SK-N-SH (cell line): ENCODE data around the gene MBNL1. TPM values are rescaled to one million over a fixed set of nuclear protein-coding genes. Genes with fewer than 3 reads are reported as not detected.

ENCODE experiments used
- CTCF ChIA-PET: fragments of 300-600, 350-600 bp; formaldehyde crosslinking; extraction: SDS; loops from one replicate; lab custom pipeline; 2021; lab: Yijun Ruan, JAX
- POLR2A ChIA-PET: fragments of 350-600 bp; sonication (Branson Sonifier 250); formaldehyde crosslinking; extraction: SDS; loops from one replicate; lab custom pipeline; 2020; ENCODE audit warnings: antibody characterized with exemption, inconsistent platforms; lab: Yijun Ruan, JAX
- DNase-seq: peaks from one replicate; pipeline ENCODE4 v3.0.0; 2012
- H2AFZ ChIP-seq: fragments of 200-600 bp; sonication (generic); 2 replicates; pipeline ENCODE4 v1.8.1; 2016; ENCODE audit warnings: antibody characterized with exemption, mild to moderate bottlenecking, low read depth
- H3F3A ChIP-seq: fragments of 200-600 bp; sonication (generic); replicated peaks from 2 replicates; pipeline ENCODE3; 2016; ENCODE audit warnings: antibody characterized with exemption, mild to moderate bottlenecking; ENCODE audit not compliant: insufficient read depth
- H3K27ac ChIP-seq, 2 experiments: fragments of 200-500 bp in 1 of 2; fragments of 200-600 bp in 1 of 2; sonication (Bioruptor generic) in 1 of 2; sonication (generic), shearing (Covaris generic) in 1 of 2; 2 replicates each; pipeline versions ENCODE4 v1.5.1 to v1.6.1; 2014 to 2016; ENCODE audit warnings: low read depth in 2 of 2, inconsistent platforms in 1 of 2, low read length in 1 of 2, mild to moderate bottlenecking in 1 of 2, mixed read lengths in 1 of 2
- H3K27me3 ChIP-seq: fragments of 200-600 bp; sonication (generic), shearing (Covaris generic); 2 replicates; pipeline ENCODE4 v1.6.1; 2016; ENCODE audit warnings: mixed run types; ENCODE audit not compliant: insufficient read depth
- H3K36me3 ChIP-seq, 2 experiments: fragments of 200-500 bp in 1 of 2; fragments of 200-600 bp in 1 of 2; sonication (Bioruptor generic) in 1 of 2; sonication (generic) in 1 of 2; replicated peaks in 1 of 2; 2 replicates each; pipeline versions ENCODE3 to v1.5.1; 2014 to 2016; ENCODE audit warnings: low read length in 1 of 2, mild to moderate bottlenecking in 1 of 2; ENCODE audit not compliant: insufficient read depth in 2 of 2, control insufficient read depth in 1 of 2
- H3K4me1 ChIP-seq, 2 experiments: fragments of 200-500 bp in 1 of 2; fragments of 200-600 bp in 1 of 2; sonication (Bioruptor generic) in 1 of 2; sonication (generic), shearing (Covaris generic) in 1 of 2; 2 replicates each; pipeline versions ENCODE4 v1.5.1 to v1.6.1; 2014 to 2016; ENCODE audit warnings: low read depth in 1 of 2, low read length in 1 of 2, mixed run types in 1 of 2; ENCODE audit not compliant: insufficient read depth in 2 of 2, control insufficient read depth in 1 of 2
- H3K4me2 ChIP-seq: fragments of 200-600 bp; sonication (generic), shearing (Covaris generic); 2 replicates; pipeline ENCODE4 v1.6.1; 2017; ENCODE audit warnings: mixed run types
- H3K4me3 ChIP-seq, 2 experiments: fragments of 200-500 bp in 1 of 2; fragments of 200-600 bp in 1 of 2; sonication (Bioruptor generic) in 1 of 2; sonication (generic), shearing (Covaris generic) in 1 of 2; 2 replicates each; pipeline versions ENCODE4 v1.5.1 to v1.8.1; 2014 to 2016; ENCODE audit warnings: low read depth in 2 of 2, inconsistent platforms in 1 of 2, low read length in 1 of 2, mild to moderate bottlenecking in 1 of 2, mixed read lengths in 1 of 2, moderate library complexity in 1 of 2
- H3K79me2 ChIP-seq: fragments of 200-600 bp; sonication (generic); 2 replicates; pipeline ENCODE4 v1.8.1; 2017; ENCODE audit warnings: mild to moderate bottlenecking; ENCODE audit not compliant: insufficient read depth
- H3K9ac ChIP-seq: fragments of 200-600 bp; sonication (generic); 2 replicates; pipeline ENCODE4 v1.6.1; 2017; ENCODE audit warnings: mixed run types
- H3K9me2 ChIP-seq: fragments of 200-600 bp; sonication (generic); 2 replicates; pipeline ENCODE4 v1.6.1; 2017; ENCODE audit warnings: mixed run types
- H3K9me3 ChIP-seq: fragments of 200-600 bp; sonication (generic); 2 replicates; pipeline ENCODE4 v1.6.1; 2017; ENCODE audit warnings: mixed run types, mild to moderate bottlenecking, moderate library complexity
- H4K20me1 ChIP-seq: fragments of 200-600 bp; sonication (generic); 2 replicates; pipeline ENCODE4 v1.6.1; 2017; ENCODE audit warnings: mild to moderate bottlenecking, mixed run types; ENCODE audit not compliant: insufficient read depth
- ELF1 ChIP-seq: IDR thresholded peaks from 2 replicates; pipeline ENCODE4 v1.4.0; 2012
- EZH2phosphoT487 ChIP-seq: fragments of 200-600 bp; sonication (generic); IDR thresholded peaks from 2 replicates; pipeline ENCODE4 v1.6.1; 2017; ENCODE audit warnings: low read depth, mixed run types, mild to moderate bottlenecking, antibody characterized with exemption, moderate library complexity, borderline replicate concordance
- FOXJ3 ChIP-seq: sonication (generic); formaldehyde crosslinking; IDR thresholded peaks from 2 replicates; pipeline ENCODE4 v1.5.1; 2020; ENCODE audit warnings: mild to moderate bottlenecking, missing genetic modification reagents
- GABPA ChIP-seq: IDR thresholded peaks from 2 replicates; pipeline ENCODE4 v1.4.0; 2012; ENCODE audit warnings: low read depth, mild to moderate bottlenecking
- GATA2 ChIP-seq: sonication (generic); formaldehyde crosslinking; IDR thresholded peaks from 2 replicates; pipeline ENCODE4 v1.5.0; 2020; ENCODE audit warnings: mild to moderate bottlenecking, missing genetic modification reagents
- JUND ChIP-seq: IDR thresholded peaks from 2 replicates; pipeline ENCODE4 v1.4.0; 2012
- MEF2A ChIP-seq: IDR thresholded peaks from 2 replicates; pipeline ENCODE4 v1.4.0; 2012; ENCODE audit warnings: low read depth, borderline replicate concordance
- POLR2AphosphoS5 ChIP-seq: IDR thresholded peaks from 2 replicates; pipeline ENCODE4 v1.6.1; 2012; ENCODE audit warnings: low read depth, low read length
- RFX5 ChIP-seq: IDR thresholded peaks from 2 replicates; pipeline ENCODE4 v1.6.1; 2012; ENCODE audit warnings: mild to moderate bottlenecking, improper control_type of control experiment, low read length
- SIN3A ChIP-seq: IDR thresholded peaks from 2 replicates; pipeline ENCODE4 v1.6.1; 2012; ENCODE audit warnings: low read depth, mild to moderate bottlenecking, low read length, moderate library complexity, borderline replicate concordance
- SMC3 ChIP-seq: IDR thresholded peaks from 2 replicates; pipeline ENCODE4 v1.6.1; 2012; ENCODE audit warnings: low read depth, low read length, improper control_type of control experiment
- TEAD4 ChIP-seq: IDR thresholded peaks from 2 replicates; pipeline ENCODE4 v1.4.0; 2012; ENCODE audit warnings: mild to moderate bottlenecking, borderline replicate concordance; ENCODE audit not compliant: insufficient read depth
- YY1 ChIP-seq: IDR thresholded peaks from 2 replicates; pipeline ENCODE4 v1.4.0; 2012; ENCODE audit warnings: low read depth, mild to moderate bottlenecking
- WGBS: methylation state at CpG from one replicate; pipeline ENCODE4 v1.1.6; 2017; ENCODE audit warnings: low lambda C conversion rate; 5-methylcytosine and 5-hydroxymethylcytosine counted together
- polyA plus RNA-seq, 3 experiments: library from polyadenylated mRNA; depleted of rRNA; stranded (reverse); fragments of >200 nt; gene quantifications; 2 replicates each; pipeline ENCODE4 v1.2.3, GENCODE V29; 2012
- TF ChIP-seq, protein P1 (sequence below): IDR thresholded peaks from 2 replicates; pipeline ENCODE4; 2012
- TF ChIP-seq, protein P2 (sequence below): IDR thresholded peaks from 2 replicates; pipeline ENCODE4 v1.6.1; 2012; ENCODE audit warnings: mild to moderate bottlenecking, low read depth, low read length, moderate library complexity

MBNL1 gene
- polyA plus RNA-seq, 1 of the 3 experiments (the other 2 are of a cell fraction): 44.3 TPM

DNA sequence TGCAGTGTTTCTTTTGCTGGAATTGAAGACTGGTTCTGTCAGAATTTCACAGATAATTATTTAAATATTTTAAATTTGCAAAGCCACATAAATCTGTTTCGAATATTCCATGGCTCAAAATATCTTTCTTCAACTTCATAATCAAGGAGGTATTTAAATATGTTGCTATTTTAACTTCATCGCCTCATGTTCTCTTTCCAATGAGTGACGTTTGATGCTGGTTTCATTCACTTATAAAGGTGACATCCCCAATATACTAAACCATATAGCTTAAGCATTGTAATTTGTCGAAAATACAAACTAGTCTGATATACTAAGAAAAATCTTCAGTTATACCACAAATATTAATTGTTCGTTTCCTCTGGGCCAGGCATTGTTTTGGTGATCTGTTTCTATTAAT, 22.5 kb downstream of the MBNL1 start:
- Histone ChIP-seq H3K79me2 (peaks cover 99% of the 10 kb centered on the region), H3F3A (peaks cover 36% of the 10 kb centered on the region), H3K4me1 (peaks cover 0 to 11% of the 10 kb centered on the region in 2 experiments), H3K9ac (no peak overlapping the region), H3K9me2 (no peaks in the 10 kb centered on the region), H3K4me2 (no peak overlapping the region), H3K36me3 (peaks cover 0 to 34% of the 10 kb centered on the region in 2 experiments), H4K20me1 (peaks cover 91% of the 10 kb centered on the region), H3K9me3 (no peaks in the 10 kb centered on the region), H3K4me3 (no peak overlapping the region), H3K27me3 (no peaks in the 10 kb centered on the region), H2AFZ (no peak overlapping the region), H3K27ac (no peak overlapping the region)
- ChIA-PET CTCF (interaction anchor here (0.9 to 1.0 kb wide), 3 partner anchors 9 to 29 kb away, joined by 3 read pairs; no protein-coding TSS in a partner anchor), POLR2A (no interaction called here)
- 94% methylated on average over 5 of the region's 5 CpGs for WGBS
- TF ChIP-seq POLR2AphosphoS5 (no peak), ELF1 (no peak), SMC3 (no peak), SIN3A (no peak), TEAD4 (no peak), RFX5 (no peak), FOXJ3 (no peak), JUND (no peak), YY1 (no peak), EZH2phosphoT487 (no peak), GATA2 (CRISPR knock-in tag) (no peak), MEF2A (no peak), GABPA (no peak)
- TF ChIP-seq, protein P1, sequence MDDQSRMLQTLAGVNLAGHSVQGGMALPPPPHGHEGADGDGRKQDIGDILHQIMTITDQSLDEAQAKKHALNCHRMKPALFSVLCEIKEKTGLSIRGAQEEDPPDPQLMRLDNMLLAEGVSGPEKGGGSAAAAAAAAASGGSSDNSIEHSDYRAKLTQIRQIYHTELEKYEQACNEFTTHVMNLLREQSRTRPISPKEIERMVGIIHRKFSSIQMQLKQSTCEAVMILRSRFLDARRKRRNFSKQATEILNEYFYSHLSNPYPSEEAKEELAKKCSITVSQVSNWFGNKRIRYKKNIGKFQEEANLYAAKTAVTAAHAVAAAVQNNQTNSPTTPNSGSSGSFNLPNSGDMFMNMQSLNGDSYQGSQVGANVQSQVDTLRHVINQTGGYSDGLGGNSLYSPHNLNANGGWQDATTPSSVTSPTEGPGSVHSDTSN: no peak
- TF ChIP-seq, protein P2, sequence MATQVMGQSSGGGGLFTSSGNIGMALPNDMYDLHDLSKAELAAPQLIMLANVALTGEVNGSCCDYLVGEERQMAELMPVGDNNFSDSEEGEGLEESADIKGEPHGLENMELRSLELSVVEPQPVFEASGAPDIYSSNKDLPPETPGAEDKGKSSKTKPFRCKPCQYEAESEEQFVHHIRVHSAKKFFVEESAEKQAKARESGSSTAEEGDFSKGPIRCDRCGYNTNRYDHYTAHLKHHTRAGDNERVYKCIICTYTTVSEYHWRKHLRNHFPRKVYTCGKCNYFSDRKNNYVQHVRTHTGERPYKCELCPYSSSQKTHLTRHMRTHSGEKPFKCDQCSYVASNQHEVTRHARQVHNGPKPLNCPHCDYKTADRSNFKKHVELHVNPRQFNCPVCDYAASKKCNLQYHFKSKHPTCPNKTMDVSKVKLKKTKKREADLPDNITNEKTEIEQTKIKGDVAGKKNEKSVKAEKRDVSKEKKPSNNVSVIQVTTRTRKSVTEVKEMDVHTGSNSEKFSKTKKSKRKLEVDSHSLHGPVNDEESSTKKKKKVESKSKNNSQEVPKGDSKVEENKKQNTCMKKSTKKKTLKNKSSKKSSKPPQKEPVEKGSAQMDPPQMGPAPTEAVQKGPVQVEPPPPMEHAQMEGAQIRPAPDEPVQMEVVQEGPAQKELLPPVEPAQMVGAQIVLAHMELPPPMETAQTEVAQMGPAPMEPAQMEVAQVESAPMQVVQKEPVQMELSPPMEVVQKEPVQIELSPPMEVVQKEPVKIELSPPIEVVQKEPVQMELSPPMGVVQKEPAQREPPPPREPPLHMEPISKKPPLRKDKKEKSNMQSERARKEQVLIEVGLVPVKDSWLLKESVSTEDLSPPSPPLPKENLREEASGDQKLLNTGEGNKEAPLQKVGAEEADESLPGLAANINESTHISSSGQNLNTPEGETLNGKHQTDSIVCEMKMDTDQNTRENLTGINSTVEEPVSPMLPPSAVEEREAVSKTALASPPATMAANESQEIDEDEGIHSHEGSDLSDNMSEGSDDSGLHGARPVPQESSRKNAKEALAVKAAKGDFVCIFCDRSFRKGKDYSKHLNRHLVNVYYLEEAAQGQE: no peak
- no peak for DNase-seq
